Stimulated activated CD8-positive, alpha-beta memory T cell treated with anti-CD3 and anti-CD28 coated beads, Interleukin-4, amount 100 ng/mL, for 4 hours (primary cell): Measurements from ENCODE around the gene SDK2.

Experiments used
- DNase-seq, 2 donors: peaks; one replicate each; pipeline ENCODE4 v3.0.0-alpha.2; 2020; ENCODE audit warnings: low read depth in 2 of 2, low spot score in 1 of 2

Gene SDK2

DNA sequence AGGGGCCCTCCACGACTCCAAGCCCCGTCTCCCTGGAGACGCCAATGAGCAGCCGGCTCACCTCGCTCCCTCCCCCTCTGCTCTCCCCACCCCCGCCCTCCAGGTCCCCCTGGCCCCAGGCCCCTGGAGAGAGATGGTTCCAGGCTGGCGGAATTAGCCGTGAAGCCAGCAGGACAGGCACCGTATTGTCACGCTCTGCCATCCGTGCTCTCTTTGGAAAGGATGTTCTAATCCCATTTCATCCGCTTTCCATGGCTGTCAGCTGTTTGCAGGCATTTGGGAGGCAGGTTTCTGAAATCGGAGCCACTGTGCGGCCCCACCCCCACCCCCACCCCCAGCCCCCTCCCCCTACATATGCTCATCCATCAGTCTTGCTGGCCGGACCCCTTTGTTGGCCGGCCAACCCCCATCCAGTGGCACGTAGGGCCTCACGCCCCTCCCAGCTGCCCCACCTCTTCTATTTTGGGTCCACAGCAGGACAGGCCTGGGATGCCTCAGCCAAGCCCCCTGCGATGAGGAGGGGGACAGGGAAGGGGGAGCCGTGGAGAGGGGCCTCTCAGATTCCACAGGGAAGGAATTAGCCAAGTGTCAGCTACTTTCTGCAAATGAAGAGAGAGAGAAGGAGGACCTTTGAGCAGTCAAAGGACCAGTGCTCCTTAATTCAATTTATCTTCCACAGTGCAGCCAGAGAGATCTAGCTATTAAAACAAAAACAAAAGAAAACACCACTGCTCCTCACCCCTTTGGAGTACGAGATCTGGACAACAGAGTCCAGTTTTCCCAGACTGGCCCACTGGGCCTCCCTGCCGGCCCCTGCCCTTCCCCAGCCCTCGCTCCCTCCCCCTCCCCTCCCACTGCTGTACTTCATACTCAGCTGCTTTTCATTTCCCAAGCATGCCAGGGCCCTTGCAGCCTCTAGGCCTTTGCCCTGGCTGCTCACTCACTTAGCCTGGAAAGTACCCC is 30.7 kb downstream of the SDK2 start:
- DNase-seq: no peak

DNA sequence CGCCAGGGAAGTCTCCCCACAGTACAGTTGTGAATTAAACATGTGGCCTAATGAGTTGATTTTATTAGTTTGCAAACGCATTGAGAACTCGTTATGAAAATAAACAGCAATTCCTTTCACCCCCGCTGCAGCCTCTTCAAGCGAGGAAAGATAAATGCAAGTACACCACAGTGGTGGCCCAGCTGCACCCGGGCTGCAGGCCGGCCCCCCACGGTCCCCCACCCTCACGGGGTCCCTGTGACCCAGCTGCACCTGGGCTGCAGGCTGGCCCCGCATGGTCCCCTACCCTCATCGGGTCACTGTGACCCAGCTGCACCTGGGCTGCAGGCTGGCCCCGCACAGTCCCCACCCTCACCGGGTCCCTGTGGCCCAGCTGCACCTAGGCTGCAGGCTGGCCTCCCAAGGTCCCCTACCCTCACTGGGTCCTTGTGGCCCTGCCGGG is 32.2 kb downstream of the SDK2 start:
- no peak for DNase-seq

DNA sequence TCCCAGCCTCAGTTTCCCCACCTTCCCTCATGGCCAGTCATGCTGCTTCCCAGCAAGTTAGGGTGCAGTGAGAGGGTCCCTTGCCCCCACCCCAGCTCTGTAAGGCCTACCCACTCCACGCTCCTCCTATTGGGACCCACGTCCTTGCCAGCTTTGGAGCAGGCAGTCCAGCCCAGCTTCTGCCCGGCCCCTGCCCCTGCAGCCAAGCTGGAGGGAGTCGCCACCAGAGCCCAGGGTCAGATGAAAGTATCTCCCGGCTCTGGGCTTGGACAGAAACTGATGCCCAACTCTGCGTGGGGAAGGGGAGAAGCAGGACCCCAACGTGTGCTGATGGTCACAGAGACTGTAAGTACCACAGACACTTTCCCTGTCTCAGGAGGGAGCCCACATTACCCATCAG is 32.6 kb downstream of the SDK2 start:
- DNase-seq: no peak

DNA sequence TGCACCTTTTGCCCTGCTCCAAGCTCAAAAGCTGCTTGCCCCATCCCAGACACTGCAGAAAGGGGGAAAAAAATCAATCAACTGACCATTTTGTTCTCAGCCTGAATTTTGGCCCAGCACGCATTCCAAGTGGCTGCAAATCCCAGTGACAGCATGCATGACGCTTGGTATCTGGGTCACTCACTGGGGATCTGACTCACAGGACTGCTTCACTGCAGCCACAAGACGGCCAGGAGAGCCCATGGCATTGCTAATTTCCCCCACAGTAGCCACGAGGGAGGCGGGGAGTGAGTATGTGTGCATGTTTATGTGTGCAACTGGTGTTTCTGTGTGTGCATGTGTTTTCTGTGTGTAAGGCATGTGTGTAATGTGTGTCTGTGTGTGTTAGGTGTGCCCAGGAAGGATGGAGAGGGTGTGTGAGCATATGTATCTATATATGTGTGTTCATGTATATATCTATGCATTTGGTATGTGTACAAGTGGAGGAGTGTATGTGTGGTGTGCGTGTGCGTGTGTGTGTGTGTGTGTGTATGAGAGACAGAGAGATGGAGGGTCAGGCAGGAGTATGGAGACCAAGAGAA is 33.8 kb downstream of the SDK2 start:
- no peak for DNase-seq

DNA sequence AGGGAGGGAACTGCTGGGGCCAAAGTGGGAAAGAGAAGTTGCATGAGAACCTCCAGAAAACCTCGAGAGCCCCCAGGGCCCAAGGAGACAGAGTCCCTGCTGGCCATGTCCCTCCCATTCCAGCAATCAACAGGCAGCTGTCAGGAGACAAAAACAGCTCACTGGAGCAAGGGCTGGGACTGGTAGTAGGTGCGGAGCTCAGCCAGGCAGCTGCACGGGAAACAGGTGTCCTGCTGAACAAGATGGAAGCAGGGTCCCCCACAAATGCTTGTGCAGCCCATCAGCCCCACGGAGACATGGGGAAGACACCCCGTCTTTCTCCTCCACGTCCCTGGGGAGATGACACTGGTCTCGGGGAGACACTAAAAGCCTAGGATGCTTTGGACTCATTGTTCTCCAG is 34.5 kb downstream of the SDK2 start:
- no peak for DNase-seq

DNA sequence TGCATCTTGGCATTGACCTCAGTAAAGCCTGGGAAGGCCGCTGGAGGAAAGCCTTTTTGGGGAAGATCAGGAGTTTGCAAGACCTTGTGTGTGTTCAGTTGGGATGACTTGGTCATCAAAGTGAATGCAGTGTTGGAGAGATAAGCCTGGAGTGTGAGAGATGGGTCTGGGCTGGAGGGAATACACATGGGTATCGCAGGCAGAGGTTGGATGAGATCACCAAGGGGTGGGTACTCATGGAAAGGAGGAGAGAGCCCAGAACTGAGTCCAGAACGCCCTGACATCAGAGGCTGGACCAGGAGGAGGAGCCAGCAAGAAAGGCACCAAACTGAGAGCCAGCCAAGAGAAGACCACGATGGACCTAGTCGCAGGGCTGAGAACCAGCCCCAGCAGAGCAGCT is 35.2 kb downstream of the SDK2 start:
- DNase-seq: no peak

DNA sequence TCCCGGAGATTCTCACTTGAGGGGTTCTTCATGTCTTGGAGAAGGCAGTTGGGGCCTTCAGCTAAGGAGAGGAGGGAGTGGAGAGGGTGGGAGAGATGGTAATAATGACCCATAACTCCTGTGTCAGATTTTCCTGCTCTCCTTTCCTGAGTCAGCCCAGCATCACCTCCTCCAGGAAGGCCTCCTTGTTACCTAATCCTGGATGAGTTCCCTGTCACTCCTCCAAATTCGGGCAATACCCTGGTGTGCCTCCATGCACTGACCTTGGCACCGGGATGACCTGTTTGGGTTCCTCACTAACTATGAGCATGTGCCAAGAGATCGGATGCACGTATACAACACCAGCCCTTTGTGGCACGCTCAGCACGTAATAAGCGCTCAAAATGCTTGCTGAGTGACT is 38.8 kb downstream of the SDK2 start:
- no peak for DNase-seq

DNA sequence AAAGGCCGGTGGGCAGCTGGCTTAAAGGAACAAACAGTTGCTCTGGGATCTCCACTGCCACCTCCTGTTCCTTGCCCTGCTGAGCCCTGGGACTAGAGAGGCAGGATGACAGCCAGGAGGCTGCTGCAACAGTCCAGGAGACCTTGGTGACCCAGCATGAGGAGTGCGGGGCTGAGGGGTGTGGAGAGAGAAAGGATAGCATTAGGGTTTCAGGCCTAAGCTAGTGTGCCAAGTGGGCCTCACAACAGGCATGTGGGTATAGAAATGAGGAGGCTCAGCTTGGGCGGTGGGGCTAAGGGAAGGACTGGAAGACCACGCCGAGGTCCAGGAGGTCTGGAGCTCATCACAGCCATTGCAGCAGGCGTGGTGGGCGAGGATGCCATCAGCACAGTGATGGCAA is 39.8 kb downstream of the SDK2 start:
- DNase-seq: no peak

DNA sequence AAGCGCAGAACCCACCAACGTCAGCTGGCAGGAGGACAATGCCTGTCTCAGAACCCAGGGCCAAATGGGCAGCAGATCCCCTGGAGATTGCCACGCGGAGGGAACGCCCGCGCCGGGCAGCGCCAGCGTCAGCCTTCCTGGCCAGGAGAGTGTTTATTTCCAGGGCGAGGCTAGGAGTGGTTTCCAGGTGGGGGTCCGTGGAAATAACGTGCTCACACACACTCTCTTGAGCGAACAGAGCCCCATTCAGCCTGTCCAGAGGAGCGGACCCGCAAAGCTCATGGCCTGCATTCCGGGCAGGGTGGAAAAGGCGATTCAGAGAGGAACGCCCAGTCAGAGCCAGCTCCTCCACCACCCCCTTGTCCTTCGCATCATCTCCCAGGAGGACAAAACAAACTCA is 40.3 kb downstream of the SDK2 start:
- no peak for DNase-seq

DNA sequence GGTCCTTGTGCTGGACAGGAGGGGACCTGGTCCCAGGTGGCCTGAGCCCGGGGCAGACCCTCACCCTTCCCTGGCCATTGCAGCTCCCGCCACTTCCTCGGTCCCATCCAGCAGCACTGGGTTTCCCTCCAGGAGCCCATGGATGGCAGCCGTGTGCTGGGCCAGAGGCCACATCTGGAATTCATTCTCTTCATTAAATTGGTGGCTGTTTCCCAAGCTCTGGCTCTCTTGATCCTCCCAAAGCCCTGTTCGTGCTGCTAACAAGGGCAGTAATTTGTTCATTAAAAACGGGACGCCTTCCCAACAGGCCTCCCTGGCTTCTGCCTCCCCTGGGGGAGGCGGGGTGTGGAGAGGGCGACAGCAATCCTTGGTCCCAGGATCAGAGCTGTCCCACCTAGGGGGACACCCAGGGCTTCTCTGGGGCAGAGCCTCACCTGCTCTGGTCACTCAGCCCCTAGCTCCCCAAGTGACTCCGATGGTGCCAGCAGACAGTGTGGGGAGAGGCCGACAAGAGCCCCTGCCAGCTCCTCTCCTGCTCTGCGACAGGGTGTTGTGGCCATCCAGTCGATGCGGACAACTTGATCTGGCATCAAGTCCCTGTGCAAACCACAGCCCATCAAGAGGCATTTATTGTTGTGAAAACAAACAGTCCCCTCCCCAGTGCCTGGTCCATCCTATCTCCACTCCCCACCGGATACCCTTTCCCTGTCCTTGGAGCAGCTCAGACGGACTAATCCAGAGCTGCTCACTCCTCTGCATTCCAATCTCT is 44.0 kb downstream of the SDK2 start:
- no peak for DNase-seq

DNA sequence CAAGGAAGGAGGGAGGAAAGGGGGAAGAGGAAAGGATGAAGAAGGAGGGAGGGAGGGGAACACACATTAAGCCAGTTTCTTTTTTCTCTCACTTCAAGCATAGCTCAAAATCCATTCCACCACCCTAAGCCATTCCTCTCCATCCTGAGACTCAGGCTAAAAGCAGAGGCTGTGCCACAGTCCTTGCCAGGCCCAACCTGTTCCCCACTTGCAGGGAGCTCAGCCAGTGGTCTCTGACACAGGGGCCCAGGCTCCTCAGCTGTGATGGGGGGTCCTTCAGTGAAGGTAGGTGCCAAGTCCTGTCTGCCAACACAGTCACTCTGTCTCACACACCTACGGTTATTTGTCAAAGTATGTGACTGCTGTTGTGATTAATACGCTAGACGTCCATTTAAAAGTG is 44.6 kb downstream of the SDK2 start:
- DNase-seq: no peak

DNA sequence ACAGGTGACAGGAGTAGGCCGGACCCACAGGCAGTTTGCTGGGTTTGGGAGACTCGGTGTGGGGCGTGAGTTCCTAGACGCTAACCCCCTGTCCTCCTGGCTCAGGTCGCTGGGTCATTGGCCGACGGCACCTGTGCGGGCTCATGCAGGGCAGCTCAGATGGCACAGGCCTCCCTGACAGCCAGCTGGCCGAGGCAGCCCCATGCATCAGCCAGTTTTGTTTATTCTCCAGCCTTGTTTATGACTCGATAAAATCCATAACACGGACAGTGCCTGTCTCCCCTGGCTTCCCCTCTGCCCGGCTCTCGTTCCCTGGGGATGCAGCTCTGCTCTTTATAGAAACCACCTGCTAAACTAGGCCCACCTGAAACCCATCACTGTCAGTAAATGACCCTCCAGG is 46.0 kb downstream of the SDK2 start:
- no peak for DNase-seq

DNA sequence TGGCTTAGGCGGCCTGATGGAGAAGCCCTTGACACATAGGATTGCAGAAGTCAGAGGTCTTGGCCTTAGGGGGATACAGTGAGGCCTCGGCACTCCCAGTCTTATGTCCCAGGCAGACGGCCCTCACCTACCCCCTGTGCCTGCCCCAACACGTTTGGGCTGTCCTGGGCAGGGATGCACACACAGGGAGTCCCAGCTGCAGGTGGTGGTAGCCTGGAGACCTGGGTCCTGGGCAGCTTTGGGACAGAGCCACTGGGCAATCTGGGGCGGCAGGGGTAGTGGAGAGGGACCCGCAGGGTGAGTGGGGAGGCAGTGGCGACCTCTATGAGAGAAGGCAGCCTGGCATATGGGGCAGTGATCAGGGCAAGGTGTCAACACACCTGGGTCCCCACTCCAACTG is 48.3 kb downstream of the SDK2 start:
- DNase-seq: no peak

DNA sequence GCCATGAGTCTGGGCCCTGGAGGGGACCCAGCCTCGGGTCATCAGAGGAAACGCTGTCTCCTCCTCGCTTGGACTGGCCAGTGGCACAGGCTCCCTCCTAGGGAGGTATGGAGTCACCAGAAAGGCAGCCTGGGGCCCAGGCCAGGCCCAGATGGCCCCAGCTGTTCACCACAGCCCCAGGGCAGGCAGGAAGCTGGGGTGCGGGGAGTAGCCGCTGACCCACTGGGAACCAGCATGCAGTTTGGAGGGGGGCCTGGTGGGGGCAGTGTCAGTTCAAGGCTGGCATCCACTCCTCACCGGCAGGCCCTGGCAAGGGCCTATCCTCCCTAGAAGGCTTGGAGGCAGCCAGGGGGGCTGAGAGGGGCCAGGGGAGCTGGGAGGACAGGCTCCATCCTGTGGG is 48.8 kb downstream of the SDK2 start:
- DNase-seq: no peak

DNA sequence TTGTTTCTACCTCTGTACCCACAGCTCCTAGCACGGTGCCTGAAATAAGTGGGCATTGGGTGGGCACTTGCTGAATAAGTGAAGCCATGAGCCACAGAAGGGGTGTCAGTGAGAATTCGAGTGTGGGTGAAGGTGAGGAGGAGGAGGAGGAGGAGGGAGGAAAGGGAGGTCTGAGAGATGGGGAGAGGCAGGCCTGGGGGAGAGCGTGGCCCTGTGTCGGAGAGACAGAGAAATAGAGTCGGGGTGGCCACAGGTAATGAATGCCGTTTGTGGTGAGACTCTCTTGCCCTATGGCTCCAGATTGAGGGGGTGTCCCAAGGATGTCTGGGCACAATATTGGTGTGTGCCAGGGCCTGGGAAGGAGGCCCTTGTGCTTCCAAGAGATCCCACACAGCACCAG is 49.2 kb downstream of the SDK2 start:
- no peak for DNase-seq

DNA sequence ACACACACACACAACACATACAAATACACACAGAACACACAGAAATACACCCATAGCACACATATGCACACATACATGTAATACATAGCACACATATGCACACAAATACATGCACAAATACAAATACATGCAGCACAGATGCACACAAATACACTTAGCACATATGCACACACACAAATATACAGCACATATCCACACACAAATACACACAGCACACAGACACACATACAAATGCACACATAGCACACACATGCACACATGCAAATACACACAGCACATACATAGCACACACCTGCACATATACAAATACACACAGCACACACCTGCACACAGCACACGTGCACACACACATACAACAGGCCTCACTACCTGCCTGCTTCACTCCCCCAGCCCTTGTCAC is 49.6 kb downstream of the SDK2 start:
- DNase-seq: no peak

DNA sequence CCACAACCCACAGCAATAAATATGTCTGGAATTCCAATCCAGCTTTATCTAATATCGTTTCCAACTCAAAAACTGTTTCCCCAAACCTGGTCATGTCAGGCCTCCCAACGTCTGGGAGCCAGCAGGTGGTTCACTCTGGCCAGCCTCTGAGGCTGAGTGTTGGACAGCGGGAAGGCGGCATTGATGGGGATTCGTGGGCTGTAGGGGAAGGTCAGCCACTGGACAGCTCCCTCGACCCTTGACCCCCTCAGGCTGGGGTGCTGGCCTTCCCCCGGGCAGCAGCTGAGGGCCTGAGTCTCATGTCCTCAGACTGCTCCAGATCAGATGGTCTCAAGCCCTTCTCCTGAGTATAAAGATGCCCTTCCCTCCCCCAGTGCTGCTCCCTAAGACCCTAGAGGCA is 50.2 kb downstream of the SDK2 start:
- no peak for DNase-seq

DNA sequence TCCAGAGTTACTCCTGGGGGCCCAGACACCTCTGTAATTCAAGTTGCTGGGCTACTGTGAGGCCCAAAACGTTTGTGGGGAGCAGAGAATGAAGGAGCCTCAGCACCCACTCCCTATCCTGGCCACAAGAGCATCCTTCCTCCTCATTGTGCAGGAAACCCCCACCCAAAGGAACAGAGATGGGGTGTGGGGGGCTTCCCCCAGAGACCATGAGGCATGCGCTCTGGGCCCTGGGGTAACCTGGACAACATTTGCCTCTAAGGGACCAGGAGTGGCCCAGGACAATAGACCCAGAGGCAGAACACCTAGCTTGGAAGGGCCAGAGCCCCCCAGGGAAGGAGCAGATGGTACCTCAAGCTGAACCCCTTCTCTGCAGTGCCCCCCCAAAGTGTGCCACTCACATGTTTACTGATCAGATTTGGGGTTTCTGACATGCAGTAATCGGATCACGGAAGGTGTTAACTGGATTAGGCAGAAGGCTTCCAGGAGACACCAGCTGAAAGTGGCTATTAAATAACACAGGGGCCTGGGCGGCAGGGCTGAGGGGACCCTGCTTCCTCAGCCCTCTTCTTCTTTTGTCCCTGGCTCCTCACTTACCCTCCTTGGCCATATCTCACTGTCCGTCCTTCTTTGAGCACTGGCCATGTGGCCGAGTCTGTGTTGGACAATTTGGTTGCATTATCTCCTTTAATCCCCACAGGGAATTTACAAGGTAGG is 50.8 kb downstream of the SDK2 start:
- DNase-seq: no peak

DNA sequence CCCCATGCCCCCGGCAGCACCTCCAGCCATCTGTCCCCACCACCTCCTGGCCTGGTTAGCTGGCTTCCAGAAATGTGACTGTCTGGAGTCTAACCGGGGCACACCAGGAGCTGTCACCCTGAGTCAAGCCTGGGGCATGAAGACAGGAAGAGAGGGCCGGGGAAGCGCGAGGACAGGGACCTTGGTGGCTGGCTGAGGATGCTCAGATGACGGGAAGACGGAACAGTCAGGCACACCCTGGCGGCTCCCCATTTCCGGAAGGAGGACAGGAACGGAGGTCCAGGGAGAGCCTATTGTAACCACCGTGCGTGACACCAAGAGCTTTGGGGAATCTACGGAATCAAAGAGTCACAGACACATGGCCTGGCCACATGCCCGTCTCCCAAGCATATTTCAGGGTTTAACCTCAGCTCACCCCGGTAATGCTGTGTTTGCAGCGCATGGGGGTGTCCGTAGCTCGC is 51.7 kb downstream of the SDK2 start:
- DNase-seq: no peak

DNA sequence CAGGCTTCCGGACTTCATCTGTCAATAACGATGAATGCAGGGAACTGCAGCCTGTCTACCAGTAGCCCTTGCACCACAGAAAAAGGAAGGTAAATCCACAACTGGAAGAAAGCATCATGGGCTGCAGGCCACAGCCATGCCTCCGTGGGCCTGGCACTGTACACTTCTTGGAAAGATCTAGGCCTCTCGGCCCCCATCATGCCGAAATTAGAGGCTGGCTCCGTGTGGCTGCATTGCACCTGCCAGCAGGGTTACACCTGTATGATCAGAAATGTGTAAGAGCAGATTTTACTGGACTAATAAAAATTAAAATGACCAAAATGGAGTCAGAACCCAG is 52.2 kb downstream of the SDK2 start:
- no peak for DNase-seq

DNA sequence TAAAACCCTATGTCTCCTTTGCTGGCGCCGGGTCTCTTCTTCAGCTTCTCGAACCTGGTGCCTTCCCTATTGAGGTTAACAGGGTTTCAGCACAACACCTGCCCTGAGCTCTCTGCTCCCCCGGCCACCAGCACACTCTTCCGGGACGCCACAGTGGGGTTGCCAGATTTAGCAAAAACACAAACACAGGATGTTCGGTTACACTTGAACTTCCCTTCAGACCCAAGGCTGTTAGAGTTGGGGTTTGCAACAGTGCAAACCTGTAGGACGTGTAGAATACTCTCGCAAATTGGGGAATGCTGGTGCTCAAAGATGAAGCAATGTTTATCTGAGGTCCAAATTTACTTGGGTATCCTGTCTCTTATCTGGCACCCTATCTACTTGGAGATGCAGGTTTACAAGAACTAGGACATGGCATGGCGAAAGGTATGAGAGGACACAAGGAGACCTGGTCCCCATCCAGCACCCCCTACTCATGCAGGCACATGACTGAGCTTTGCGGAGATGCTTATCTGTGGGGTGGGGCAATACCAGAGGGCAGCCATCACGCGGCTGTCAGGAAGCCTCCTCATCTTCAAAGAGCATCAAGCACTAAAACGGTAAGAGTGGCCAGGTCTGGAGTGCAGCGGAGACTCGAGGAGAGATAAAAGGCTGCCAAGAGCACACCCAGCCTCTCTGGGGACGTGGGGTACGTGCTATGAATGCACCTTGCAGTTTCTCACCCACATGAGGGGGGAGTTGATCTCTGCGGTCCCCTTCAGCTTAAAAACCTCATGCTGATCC is 52.8 kb downstream of the SDK2 start:
- DNase-seq: no peak
